Mesodermal cell (in vitro differentiated cells): Measurements from ENCODE around the gene LTC4S.

ENCODE experiments used
- H3K27ac ChIP-seq: 2 replicates; pipeline ENCODE4 v1.7.0; 2013; ENCODE audit warnings: mild to moderate bottlenecking, low read depth, low read length, moderate library complexity; ENCODE audit not compliant: severe bottlenecking
- H3K36me3 ChIP-seq: 2 replicates; pipeline ENCODE4 v1.7.1; 2013; ENCODE audit warnings: mild to moderate bottlenecking, low read length, moderate library complexity; ENCODE audit not compliant: control insufficient read depth, insufficient read depth
- H3K4me1 ChIP-seq: one replicate; pipeline ENCODE4 v1.7.1; 2013; ENCODE audit warnings: mild to moderate bottlenecking, low read length; ENCODE audit not compliant: insufficient read depth, control insufficient read depth, poor library complexity, severe bottlenecking
- H3K4me3 ChIP-seq: 2 replicates; pipeline ENCODE4 v1.7.0; 2013; ENCODE audit warnings: low read length, control low read depth, mild to moderate bottlenecking; ENCODE audit not compliant: insufficient read depth, poor library complexity, severe bottlenecking; ENCODE audit errors: extremely low read depth
- H3K9me3 ChIP-seq: 2 replicates; pipeline ENCODE4 v1.7.1; 2013; ENCODE audit warnings: mild to moderate bottlenecking, low read length, moderate library complexity; ENCODE audit not compliant: control insufficient read depth
- WGBS, 2 experiments: methylation state at CpG; one replicate each; pipeline ENCODE4 v1.1.5; 2013; ENCODE audit warnings: missing lambda C conversion rate in 2 of 2; ENCODE audit not compliant: insufficient coverage in 2 of 2; 5-methylcytosine and 5-hydroxymethylcytosine counted together

LTC4S gene

DNA sequence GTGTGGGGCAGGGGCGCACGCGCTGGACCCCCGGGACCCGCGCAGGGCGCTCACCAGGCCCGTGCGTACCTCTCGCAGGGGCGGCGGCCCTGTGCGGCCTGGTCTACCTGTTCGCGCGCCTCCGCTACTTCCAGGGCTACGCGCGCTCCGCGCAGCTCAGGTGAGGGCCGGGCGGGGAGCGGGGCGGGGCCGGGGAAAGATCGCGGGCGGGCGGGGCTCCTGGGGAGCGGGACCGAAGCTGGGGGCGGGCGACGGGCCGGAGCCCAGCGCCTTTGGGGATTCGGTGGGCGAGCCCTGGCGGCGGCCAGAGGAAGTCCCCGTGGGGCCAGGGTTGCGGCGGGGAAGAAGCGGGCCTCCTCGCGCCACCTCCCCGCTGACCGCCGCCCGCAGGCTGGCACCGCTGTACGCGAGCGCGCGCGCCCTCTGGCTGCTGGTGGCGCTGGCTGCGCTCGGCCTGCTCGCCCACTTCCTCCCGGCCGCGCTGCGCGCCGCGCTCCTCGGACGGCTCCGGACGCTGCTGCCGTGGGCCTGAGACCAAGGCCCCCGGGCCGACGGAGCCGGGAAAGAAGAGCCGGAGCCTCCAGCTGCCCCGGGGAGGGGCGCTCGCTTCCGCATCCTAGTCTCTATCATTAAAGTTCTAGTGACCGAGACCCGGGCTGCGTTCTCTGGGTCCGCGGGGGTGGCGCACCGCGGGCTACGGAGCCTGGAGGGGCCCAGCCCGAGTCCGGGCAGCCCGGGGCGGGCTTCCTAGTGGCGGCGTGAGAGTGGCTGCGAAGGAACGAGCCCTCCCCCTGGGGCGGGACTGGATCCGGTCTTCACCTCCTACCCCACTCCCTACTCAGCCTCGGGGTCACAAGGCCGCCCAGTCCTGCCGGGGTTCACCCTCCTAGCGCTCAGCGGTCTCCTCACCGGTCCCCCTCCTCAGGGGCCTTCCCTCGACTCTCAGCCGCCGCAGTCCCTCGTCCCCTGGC, 2.4 kb downstream of the LTC4S start:
- Histone ChIP-seq H3K36me3 (peaks cover 45% of the 10 kb centered on the region), H3K9me3 (no peaks in the 10 kb centered on the region), H3K4me3 (peak overlapping the region; percentile 47), H3K27ac (peak overlapping the region; percentile 29), H3K4me1 (peaks cover 8% of the 10 kb centered on the region)
- 4 to 6% methylated on average over 73 to 111 of the region's 113 CpGs for WGBS, 2 experiments

DNA sequence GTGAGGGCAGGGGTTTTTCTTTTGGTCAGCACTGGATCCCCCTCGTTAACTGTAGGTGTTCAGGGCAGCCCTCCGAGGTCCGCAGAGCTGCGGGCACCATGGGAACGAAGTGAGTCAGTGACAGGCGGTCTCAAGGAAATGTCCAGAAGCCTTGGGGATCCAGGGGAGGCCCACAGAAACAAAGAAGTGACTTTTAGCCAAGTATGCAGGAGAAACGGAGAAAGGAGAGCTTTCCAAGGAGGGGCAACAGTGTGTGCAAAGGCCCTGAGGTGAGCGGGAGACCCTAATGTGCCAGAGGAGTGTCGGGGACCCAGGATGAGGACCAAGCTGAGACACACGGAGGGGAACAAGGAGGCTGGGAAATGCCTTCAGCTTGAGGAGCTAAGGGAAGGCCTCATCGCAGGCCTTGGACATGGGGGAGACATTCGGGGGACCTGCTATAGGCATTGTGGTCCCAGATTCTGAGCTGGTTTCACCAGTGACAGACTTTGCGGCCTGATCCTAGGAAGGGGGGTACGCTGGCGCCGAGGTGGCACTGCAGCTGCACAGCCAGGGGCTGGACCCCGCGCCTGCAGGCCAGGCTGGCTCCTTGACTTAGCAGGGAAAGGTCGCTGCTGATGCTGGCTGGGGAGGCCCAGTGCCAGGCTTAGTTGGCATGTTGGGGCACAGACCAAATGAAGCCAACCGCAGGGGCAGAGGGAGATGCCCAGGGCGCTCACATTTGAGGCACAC, 3.3 kb downstream of the LTC4S start:
- Histone ChIP-seq H3K36me3 (peaks cover 48% of the 10 kb centered on the region), H3K4me1 (peaks cover 8% of the 10 kb centered on the region), H3K27ac (peak overlapping the region; percentile 16), H3K4me3 (peak overlapping the region; percentile 47), H3K9me3 (no peaks in the 10 kb centered on the region)
- 87 to 89% methylated on average over 13 to 19 of the region's 21 CpGs for WGBS, 2 experiments

DNA sequence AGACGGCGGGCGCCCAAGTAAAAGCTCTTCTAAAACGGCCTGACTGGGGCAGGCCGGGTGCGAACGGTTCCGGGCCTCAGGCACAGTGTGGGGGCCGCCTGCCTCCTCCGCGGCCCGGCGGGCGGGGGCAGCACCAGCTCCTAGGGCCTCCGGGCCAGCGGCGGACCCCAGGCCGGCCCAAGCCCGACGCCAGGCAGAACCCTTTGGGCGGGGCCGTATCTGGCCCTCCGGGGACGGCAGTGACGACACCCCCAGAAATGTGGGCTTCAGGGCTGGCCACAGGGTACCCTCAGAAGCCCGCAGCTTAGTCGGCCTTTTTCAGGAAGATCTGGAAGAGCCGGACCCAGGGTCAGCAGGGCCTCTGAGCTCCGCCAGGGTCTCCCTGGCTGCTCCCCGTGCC, 4.0 kb downstream of the LTC4S start:
- 96% methylated on average over 29 to 30 of the region's 30 CpGs for WGBS, 2 experiments
- no peak overlapping the region for H3K27ac ChIP-seq
- peaks cover 54% of the 10 kb centered on the region for H3K36me3 ChIP-seq
- H3K9me3 ChIP-seq = no peaks in the 10 kb centered on the region
- H3K4me3 ChIP-seq = no peak overlapping the region
- H3K4me1 ChIP-seq = peaks cover 8% of the 10 kb centered on the region

DNA sequence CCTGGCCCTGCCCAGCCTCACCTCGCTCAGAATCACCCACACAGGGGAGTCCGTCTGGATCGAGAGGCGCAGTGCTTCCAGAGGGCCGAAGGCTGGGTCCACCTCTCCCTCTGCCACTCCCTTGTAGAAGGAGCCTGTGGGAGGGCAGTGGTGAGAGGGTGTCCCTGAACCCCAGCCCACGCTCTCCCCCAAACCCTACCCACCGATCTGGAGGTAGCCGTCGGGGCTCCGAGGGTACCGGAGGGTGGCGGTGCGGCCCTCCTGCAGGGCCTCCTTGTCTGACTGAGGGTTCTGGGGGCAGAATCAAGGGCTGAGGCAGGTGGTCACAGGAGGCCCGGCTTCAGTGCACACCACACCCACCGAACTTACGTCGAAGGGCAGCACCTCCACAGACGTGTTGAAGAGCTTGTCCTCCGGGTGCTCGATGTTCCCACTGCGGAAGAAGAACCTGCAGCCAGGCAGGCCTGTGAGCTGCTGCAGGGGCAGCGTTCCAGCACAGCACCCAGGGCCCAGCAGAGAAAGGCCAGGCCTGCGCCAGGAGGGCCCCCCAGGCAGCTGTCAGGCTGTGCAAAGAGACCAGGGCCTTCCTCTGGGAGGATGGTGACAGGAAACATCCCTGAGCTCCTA, 4.5 kb downstream of the LTC4S start:
- H3K4me3 ChIP-seq = no peak overlapping the region
- no peaks in the 10 kb centered on the region for H3K9me3 ChIP-seq
- 94 to 96% methylated on average over 12 to 16 of the region's 23 CpGs for WGBS, 2 experiments
- peaks cover 7% of the 10 kb centered on the region for H3K4me1 ChIP-seq
- no peak overlapping the region for H3K27ac ChIP-seq
- peaks cover 55% of the 10 kb centered on the region for H3K36me3 ChIP-seq

DNA sequence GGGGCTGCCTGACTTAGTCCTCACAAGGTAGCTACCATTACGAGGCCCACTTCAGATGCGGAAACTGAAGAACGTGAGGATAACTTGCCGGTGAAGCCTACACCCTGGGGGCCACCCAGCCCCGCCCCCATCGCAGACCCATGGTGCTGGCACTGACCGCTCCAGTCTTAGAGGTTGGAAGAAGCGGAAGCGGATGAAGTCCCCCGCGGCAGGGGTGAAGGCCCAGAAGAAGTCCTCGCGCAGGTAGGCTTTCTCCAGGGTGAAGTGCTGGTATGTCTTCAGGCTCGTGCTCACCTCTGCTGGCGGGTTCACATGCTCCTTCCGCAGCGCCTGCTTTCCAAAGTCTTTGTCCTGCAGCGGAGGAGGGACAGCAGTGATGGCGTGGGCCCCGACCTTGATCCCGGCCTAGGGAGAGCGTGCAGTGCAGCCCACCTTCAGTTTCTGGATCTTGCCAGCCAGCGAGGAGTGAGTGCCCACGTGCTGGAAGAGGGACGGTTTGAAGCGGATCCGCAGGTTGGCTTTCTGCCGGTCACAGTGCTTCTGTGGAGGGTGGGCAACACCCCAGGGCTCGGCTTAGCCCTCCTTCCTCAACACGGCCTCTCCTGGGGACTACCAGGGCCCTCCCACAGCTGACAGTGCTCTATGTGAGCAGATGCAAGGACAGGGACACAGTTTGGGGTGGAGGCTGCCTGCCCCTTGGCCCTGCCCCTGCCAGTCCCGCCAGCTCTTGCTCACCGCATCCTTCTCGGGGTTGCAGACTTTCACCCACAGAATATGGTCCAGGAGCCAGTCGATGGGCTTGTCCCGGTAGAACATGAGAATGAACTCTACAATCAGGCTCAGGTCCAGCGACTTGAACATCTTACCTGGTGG, 5.2 kb downstream of the LTC4S start:
- no peak overlapping the region for H3K27ac ChIP-seq
- H3K4me3 ChIP-seq = no peak overlapping the region
- WGBS, 2 experiments = 96 to 98% methylated on average over 32 to 36 of the region's 36 CpGs
- no peaks in the 10 kb centered on the region for H3K9me3 ChIP-seq
- H3K4me1 ChIP-seq = peaks cover 9% of the 10 kb centered on the region
- peaks cover 55% of the 10 kb centered on the region for H3K36me3 ChIP-seq

DNA sequence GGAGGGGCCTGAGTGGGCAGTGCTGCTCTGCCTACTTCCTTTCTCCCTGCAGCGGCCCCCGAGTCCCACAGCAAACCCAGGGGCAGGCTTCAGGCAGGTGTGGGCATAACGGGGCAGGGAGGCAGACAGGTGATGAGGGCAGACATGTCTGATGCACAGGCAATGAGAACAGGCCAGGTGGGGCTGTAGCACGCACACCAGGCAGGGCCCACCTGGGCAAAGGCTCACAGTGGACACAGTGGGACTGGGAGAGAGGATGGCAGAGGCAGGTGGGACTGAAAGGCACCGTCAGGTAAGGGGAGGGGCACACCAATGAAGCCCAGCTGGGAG, 5.8 kb downstream of the LTC4S start:
- 97 to 100% methylated on average over 4 to 5 of the region's 5 CpGs for WGBS, 2 experiments
- Histone ChIP-seq H3K4me1 (peaks cover 15% of the 10 kb centered on the region), H3K4me3 (no peak overlapping the region), H3K27ac (no peak overlapping the region), H3K9me3 (no peaks in the 10 kb centered on the region), H3K36me3 (peaks cover 56% of the 10 kb centered on the region)

DNA sequence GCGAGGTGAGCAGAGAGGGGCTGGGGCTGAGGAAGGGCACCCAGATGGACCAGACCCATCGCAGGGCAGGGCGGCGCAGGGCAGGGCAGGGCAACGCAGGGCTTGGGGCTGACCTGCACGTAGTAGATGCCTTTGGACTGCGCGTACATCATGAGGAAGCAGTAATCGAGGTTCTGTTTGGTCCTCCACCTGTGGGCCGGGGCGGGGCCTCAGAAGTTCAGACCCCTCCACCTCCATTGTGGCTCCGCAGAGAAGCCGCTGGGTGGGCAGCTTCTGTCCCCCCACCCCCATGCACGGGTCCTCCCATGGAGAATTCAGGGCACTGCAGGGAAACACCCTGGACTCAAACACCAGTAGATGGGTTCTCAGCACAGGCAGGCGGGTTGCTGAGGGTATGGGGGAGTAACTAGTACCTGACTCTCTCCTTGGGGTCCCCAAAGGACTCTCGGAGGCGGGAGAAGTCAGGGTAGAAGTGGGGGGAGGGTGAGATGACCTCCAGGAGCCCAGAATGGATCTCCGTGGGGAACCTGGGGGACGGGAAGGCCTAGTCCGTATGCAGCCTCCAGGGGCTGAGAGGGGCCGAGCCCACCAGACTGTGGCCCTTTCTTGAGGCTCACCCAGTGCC, 6.4 kb downstream of the LTC4S start:
- Histone ChIP-seq H3K4me3 (no peak overlapping the region), H3K36me3 (peaks cover 59% of the 10 kb centered on the region), H3K4me1 (peaks cover 20% of the 10 kb centered on the region), H3K9me3 (no peaks in the 10 kb centered on the region), H3K27ac (no peak overlapping the region)
- WGBS, 2 experiments = 98 to 99% methylated on average over 12 to 18 of the region's 21 CpGs

DNA sequence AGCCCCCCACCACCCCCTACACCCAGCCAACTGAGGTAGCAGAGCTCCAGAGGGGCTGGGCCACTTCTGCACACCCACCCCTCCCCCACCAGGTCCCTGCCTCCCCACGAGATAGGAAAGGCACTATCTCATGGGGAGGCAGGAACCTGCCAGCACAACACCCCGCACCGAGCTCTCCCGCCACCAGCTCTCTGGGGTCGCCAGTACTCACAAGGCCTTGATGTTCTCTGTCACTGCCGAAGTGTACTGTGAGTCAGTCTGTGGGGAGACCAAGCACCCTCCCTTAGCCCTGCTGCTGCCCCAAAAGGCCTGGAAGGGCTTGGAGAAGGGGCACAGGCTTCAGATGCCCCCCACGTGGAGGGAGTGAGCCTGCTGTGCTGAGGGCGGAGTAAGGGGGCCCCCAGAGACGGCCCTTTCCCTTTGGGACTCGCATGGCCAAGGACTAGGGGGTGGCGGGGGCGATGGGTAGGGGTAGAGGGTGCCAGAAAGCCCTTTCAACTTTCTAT, 7.0 kb downstream of the LTC4S start:
- Histone ChIP-seq H3K9me3 (no peaks in the 10 kb centered on the region), H3K27ac (no peak overlapping the region), H3K4me3 (no peak overlapping the region), H3K4me1 (peaks cover 22% of the 10 kb centered on the region), H3K36me3 (peaks cover 59% of the 10 kb centered on the region)
- WGBS, 2 experiments = 94 to 98% methylated on average over 10 to 12 of the region's 12 CpGs

DNA sequence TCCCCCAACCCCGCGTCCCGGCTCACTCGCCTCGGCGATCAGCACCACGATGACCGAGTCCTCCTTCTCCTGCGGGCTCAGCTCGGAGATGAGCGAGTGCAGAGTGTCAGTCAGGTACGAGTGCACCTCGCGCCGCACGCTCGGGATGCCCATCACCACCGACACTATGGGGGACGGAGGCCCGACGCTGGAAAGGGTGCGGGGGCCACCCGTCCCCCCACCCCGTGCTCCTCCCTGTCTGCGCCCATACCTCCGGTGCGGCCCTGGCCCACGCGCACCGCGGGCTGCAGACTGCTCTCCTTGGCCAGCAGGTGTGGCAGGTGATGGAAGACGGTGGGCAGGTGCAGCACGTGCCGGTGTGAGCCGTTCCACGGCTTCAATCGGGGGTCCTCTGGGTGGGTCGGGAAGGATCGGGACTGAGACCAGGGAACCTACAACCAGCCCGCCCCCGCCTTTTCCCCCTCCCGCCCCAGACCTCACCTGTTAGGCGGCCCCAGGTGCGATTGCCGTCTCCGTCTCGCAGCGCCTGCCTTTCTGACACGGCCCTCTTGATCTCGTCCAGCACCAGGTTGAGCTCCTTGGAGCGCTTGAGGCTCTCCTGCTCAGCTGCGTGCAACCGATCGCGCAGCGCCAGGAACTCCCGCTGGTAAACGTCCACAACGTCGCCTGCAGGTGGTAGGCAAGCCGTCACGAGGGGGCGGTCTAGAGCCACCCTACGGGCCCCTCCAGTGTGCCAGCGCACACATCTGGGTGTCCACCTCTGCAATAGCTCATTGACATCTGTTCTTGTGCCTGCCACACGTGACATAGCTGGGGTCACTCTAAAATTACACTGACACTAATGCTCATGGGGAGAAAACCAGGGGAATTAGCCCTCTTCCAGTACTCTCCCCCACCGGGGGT, 7.8 kb downstream of the LTC4S start:
- Histone ChIP-seq H3K9me3 (no peaks in the 10 kb centered on the region), H3K4me3 (no peak overlapping the region), H3K36me3 (peaks cover 57% of the 10 kb centered on the region), H3K27ac (no peak overlapping the region), H3K4me1 (peaks cover 22% of the 10 kb centered on the region)
- 79 to 85% methylated on average over 52 to 64 of the region's 67 CpGs for WGBS, 2 experiments
